HG02610 (cell line): ENCODE results near the gene IL1RAPL1.
A peak's percentile ranks its signal among the peaks of the same experiment; 100 is the strongest.

Experiments used
- ATAC-seq: cut with Tn5 transposase; IDR thresholded peaks from one replicate; pipeline ENCODE4 v1.9.1; 2021; ENCODE audit warnings: mild to moderate bottlenecking, moderate library complexity; ENCODE audit not compliant: unreplicated experiment

Gene IL1RAPL1

DNA sequence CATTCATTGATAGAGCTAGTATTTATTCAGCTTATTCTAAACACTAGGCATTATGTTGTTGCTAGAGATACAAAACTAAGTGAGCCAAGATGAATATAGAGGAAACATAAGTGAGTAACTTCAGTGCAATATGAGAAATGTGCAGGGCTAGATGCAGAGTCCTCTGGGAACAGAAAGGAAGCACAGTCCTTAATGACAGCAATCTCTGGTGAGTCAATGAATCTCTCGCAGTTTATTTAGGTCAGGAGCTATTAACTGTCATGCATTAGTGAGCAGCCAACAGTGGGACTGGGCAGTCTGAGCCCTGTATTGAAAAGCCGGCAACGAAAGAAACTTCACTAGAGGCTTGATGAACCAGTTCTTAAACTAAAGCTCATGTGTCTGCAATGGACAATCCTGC lies 1030.0 kb downstream of the IL1RAPL1 start:
- no peak for ATAC-seq

DNA sequence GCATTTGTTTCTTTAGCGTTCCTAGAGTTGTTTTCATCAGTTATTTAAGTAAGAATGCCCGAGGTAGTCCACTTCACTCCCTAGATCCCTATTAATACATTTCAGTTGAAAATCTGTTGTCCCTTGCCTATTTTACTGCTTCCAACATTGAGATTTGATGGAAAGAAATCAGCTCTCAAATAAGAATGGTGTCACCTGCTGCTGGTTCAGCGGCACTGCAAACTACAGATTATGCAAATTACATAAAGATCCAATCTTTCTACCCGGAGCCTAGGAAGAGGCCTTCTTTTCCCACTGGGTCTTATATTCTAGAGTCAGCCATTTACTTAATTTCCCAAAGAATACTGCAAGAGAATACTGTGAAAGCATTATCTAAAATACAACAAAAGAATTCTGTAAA lies 1030.5 kb downstream of the IL1RAPL1 start:
- no peak for ATAC-seq

DNA sequence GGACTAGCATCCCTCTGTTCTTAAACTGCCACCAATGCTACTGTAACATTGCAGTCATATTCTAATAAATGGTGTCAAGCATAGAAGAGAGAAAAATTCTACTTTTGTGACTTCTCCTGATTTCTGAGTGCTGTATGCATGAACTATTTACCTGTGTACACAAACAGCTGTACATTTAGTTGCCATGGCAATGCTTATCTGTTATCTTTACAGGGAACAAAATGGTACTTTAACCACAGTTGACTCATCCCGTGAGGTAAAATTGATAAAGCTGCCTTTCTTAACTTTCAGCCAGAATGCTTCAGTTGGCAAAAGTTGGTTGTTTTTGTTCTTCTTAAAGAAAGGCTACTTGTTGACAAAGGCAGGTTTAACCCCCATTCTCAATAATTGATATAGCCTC lies 1040.6 kb downstream of the IL1RAPL1 start:
- ATAC-seq, result no peak

DNA sequence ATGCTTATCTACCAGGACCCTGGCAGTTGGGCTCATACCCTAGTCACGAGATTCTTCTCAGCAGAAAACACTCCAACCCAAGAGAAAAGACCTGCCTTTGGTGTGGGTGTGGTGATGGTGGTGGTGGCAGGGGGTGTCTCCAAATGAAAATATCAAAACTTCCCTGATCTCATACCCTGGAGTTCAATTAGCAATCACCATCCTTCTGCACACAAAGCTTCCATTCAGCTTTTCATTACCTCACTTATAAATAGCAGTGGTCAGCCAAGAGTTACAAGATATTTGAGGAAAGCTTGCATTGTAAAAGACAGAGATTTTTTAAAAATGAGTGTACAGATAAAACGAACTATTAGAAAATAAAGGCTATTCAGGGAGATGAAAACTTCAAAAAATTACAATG lies 1047.3 kb downstream of the IL1RAPL1 start:
- no peak for ATAC-seq

DNA sequence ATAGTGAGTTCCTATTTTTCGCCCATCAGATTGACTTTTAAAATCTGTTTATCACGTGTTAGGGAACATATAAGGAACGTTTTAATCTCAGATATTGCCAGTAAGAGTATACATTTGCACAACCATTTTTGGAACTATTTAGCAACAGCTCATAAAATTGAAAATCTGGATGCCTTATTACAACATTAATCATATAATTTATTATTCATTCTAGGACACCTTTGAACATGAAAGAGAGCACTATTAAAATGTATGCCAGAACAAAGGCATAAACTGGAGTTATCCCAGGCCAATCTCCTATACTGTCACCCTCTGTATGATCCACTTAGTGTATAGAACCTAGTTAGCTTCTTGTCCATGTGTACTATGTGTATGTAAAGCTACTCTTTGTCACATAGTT lies 1049.1 kb downstream of the IL1RAPL1 start:
- no peak for ATAC-seq

DNA sequence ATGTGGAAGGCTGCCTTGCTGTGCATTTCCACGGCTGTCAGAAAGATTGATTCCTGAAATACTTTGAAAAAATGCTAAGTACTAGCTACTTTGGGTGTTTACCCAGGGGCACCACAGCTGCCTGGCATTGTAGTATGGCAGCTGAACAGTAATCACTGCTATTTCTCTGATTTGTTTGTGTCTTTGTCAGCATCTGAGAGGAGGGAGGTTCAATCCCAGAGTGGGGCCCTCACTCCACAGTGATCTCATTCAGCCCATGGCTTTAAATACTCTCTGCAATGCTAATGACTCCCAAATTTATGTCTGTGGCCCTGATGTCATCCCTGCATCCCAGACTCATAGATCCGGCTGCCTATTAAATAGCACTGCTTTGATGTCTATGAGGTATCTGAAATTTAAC lies 1052.9 kb downstream of the IL1RAPL1 start:
- ATAC-seq, result no peak

DNA sequence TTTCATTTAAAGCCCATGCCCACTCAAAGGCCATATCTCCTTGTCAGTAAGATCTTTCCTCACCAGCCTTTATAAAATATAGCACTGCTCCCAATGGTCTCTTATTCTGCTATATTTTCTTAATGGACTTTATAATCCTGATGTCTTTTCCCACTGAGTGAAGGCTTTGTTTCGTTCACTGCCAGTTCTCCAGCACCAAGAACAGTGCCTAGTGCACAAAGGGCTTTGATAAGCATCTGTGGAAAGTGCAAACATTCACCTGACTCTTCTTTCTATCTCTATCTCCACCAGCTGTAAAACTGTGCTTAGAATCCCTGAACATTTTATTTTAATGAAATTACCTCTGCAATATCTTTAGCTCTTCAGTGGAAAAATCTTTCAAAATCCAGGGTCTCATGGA lies 1054.2 kb downstream of the IL1RAPL1 start:
- no peak for ATAC-seq

DNA sequence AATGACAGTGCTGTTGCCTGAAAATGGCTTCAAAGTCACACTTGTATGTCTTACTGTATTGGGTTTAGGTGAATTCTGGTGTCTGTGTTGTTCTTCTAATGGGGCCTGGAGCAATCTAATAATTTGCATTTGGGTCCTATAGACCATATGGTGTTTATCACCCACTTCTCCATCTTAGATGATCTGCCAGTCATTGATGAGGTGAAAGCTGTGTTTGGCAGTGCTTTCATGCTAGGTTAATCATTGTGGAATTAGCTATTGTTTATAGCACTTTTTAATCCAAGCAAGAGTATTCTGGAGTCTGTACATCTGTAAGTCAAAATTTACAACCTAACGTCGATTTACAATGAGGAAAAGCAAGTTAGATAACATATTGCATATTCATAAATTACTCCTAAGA lies 1055.9 kb downstream of the IL1RAPL1 start:
- ATAC-seq, result no peak

DNA sequence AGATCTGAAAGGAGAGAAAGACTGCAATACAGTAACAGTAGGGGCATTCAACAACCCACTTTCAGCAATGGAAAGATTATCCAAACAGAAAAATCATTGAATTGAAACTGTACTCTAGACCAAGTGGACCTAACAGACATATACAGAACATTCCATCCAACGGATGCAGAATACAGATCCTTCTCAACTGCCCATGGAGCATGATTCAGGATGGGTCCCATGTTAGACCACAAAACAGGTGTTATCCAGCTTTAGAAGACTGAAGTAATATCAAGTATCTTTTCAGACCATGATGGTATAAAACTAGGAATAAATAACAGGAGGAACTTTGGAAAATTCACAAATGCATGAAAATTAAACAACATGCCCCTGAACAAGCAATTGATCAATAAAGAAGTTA lies 1060.9 kb downstream of the IL1RAPL1 start:
- no peak for ATAC-seq

DNA sequence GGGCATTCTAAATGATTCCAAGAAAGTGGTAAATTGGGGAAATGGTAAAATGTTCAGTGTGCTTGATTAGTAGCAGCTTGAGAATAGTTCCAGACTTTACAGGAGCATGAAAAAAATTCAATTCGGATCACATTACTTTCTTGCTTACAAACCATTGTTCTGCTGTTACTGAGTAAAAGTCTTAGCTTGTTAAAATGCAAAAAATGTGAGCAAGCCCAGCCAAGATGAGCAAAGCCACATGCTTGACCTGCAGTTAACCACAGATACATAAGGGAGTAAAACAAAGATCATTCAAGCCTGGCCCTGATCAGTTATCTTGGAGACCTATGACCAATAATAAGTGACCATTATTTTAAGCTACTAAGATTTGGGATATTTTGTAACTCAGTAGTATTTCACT lies 1065.2 kb downstream of the IL1RAPL1 start:
- no peak for ATAC-seq

DNA sequence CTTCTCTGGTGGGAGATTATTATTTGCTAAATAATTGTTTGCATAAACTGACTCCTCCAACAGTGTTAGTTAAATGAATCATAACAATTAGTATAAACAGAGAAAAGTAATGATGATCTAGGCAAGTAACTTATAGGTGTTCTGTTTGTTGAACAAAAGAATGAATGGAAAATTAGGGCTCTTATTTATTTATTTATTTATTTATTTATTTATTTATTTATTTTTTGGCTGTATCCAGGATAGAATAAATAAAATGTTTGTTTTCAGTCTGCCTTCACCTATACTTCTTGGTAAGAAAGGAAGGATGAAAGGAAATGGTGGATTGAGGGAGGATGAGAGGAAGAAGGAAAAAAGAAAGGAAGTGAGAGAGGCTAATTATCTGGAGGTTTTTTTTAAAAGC lies 1066.5 kb downstream of the IL1RAPL1 start:
- ATAC-seq, result no peak

DNA sequence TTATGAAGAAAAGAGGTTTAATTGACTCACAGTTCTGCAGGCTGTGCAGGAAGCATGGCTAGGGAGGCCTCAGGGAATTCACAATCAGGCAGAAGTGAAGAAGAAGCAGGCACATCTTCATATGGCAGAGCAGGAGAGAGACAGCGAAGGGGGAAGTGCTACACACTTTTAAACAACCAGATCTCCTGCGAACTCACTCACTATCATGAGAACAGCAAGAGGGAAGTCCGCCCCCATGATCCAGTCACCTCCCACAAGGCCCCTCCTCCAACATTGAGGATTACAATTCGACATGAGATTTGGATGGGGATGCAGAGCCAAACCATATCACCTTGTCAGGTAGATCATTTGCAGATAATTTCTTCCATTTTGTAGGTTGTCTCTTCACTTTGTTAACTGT lies 1072.7 kb downstream of the IL1RAPL1 start:
- ATAC-seq, result no peak

DNA sequence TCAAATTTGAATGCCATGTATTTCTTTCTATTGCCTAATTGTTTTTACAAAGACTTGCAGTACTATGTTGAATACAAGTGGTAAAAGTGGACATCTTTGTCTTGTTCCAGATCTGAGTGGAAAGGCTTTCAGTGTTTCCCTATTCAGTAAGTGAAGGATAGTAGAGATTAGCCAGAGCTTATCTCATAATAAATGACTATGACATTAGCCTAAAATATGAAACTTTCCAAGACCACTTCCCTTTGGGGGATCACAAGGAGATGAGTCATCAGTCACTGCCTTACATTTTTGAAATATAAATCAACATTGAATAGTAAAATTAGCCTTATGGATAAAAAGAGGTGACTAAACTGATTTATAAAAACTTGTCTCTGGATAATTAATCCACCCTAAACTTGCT lies 1074.0 kb downstream of the IL1RAPL1 start:
- no peak for ATAC-seq

DNA sequence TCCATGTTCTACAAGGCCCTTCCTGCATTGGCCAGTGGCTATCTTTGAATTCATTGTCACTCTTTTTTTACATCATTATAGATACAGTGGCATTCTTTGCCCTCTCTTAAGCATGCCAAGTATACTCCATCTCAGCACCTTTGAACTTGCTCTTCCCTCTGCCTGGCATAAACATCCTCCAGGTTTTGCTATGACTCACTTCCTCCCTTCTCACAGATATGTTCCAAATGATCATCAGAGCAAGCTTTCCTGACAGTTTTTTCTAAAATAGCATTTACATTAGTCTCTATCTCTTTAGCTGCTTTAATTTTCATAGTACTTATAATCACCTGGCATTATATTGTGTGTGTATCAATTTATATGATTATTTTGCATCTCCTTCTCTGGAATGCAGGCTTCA lies 1074.9 kb downstream of the IL1RAPL1 start:
- no peak for ATAC-seq

DNA sequence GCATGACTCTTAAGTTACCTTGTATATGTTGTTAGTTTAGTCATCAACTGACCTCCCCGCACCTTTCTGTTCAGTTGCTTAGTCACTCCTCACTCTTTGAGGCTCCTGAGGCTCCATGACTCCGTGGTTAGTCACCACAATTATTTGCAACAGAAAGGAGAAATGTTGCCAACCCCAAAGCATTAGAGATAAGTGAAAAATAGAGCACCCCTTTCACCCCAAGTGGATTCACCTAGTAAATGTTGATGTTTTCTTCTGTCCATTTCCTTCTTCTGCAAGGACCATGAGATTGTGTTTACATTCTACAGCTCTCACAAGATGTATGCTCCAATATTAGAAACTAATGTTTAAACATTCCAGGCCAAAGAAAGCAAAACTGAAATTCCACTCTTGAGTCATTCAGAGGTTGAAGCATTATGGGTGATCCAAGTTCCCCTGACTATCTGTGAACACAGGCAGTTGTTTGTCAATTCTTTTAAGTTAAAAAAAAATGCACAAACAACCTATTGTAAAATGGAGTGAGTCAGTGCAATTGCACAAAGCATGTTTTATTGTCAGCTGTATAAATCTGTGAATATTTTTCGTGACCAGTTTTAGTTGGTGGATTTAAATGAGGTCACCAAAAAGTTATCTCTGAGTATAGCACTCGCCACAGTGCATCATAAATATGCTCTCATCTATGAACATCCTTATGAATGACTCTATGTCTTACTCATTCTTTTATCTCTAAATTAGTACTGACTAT lies 1075.7 kb downstream of the IL1RAPL1 start:
- ATAC-seq, result peak; percentile 90

DNA sequence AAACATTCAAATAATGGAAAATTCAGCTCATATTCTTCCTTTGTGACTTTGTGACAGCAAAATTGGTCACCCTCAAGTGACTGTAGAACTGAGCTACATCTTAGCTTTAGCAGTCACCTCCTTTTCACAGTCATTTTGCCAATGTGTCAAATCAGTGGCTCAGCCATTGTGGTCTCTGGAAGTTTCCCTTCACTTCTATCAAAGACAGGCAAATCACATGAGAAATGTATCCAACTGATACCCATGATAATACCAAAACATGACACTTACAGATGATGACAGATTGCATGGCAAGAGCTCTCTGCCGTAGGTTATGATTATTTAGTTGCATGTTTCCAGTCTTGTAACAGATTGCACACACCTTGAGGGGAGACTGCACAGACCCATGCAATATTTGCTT lies 1078.3 kb downstream of the IL1RAPL1 start:
- no peak for ATAC-seq

DNA sequence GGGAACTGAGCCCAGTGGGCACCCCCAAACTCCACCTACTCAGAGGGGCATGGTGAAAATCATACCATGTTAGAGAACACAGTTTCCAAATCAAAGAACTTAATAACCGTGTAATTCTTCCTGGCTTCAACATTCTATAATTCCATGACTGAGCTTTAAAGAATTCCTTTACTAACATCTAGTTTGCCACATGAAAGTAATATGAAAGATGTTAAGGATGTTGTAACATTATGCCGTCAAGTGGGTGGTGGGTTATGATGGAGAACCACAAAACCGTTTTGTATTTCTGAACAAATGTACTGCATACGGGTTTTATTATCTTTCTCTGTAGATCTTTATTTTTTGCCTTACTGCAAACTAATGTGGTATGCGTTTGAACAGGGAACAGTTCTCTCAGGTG lies 1079.1 kb downstream of the IL1RAPL1 start:
- ATAC-seq, result no peak

DNA sequence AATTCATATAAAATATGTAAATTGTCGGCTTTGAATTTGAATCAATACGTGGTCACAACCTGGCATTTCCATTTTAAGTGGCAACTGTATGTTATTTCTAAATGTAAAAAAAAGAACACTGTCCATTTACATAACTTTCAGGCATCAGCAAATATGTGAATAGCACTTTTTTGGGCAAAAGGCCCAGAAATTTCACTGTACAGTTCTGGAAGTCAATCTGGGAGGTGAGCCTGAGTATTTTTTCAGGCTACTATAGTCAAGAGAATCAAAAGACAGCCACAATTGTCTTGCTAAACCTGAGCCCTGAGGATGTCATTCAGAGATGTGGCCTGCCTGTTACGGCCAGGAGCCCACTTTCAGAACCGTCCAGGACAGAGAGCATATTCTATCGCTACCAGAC lies 1084.2 kb downstream of the IL1RAPL1 start:
- no peak for ATAC-seq

DNA sequence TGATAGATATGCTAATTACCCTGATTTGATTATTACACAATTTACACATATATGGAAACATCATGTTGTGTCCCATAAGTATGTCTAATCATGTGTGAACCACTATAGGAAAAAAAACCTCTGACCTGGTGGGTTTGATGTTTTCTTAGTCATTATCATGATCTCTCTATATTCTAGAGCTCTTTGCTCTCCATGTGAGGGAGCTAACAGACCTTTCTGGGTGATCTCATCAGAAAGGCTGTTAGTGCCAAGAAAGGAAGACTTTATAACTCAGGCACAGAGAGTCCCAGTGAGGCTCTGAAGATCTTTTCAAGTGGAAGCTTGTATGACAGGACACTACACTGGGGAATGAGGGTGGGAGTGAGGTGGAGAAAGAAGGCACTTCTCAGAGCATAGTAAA lies 1100.4 kb downstream of the IL1RAPL1 start:
- ATAC-seq, result no peak

DNA sequence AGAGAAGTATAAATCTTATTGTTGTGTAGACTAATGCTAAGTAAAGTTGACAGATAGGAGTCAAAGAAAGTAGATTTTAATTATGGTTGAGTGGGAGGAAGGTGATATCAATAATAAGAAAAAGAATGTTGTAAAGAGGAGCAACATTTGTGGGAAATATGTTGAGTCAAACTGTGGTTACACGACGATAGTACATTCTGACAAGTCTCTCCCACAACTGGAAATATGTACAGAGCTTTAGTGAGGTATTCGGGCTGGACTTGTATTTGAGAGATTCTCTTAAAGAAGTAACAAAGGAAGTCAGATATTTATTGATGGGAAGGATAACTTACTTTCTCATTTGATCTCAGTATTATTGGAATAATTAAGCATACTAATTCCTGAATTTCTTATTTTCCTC lies 1102.8 kb downstream of the IL1RAPL1 start:
- no peak for ATAC-seq

DNA sequence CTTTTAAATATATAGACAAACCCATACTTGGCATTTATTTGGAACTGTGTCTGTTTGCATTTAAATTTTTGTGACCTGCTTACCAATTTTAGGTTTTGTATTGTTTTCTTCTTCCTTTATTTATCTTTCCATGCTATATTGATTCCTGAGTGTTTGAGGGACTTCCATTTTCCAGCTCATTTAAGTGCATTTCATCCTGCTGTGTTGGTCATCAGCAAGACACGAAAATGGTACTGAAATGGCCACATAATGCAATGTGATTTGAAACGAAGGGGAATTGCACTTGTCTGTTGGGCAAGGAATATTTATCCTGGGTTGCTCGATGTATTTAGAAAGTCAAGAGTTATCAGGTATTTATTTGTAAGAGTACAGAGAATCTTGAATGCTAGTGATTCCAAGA lies 1103.8 kb downstream of the IL1RAPL1 start:
- ATAC-seq, result no peak

DNA sequence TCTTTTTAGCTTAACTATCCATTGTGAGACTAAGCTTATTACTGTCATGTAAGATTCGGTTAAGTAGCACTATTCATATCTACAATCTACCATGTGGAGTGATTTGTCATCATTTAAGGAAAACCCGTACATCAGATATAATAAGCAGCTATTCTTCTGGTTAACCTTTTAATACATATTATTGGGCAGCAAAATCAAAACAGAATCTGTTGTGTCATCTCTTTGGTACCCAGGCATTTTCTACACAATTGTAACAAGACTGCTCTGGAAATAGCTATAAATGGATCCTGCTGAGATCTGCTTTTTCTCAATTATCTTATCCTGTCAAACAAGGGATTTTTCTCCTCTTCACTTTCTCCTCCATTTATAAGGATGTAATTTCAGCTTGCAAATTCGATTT lies 1106.7 kb downstream of the IL1RAPL1 start:
- ATAC-seq, result no peak

DNA sequence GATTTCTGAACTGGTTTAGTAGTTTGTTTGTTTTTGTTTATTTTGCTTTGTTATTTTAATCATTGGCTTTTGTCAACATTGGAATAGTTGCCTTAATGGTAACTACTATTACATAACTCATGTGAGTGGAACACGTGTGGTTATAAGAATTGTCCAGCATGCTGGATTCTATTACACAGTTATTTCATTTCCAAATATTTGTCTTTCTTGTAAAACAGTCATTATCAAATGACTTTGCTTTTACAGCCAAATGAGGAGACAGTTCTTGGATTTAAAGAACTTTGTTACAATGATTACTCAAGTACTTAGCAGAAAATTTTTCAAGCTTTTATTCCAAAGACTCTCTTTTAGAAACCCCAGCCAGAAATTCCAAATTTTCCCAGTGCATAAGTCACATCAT lies 1112.0 kb downstream of the IL1RAPL1 start:
- ATAC-seq, result no peak
